NCI-H524 treated with DMSO at 0.1 percent for 48 hours (cell line): ENCODE results near the gene CNTNAP2.

ENCODE experiments used
- DNase-seq: peaks from one replicate; lab custom pipeline; 2025; lab: John Stamatoyannopoulos, UW

The CNTNAP2 gene

GRCh38 chr7:146690987-146691386, 574.4 kb downstream of the CNTNAP2 start:
- no peak for DNase-seq

DNA sequence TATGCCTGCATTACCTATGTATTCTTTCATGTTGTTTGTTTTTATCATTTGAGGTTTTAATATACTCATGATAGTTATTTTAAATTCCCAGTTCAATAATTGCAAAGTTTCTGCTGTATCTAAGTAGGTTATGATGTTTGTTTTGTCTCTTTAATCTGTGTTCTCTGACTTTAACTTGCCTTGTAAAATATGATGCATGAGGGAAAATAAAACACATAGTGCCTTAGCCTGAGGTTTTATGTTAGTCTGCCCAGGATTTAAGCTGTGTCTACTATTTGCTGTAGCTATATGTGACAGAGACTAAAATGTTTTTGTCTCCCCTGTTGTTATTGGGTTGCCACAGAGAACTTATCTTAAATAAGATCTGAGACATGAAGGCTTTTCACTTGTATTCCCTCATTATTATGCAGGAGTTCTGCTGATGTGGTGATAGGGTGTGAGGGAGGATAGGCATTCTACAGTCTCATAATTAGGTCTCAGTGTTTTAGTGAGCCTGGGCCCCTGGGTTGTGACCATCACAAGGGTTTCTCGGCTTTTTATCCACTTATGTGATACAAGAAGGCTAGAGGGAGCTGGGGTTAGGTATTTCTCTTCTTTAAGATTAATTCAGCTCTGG, 582.5 kb downstream of the CNTNAP2 start:
- no peak for DNase-seq

- no peak for DNase-seq
Observed at GRCh38 chr7:146700015-146700560, 583.5 kb downstream of the CNTNAP2 start.

DNA sequence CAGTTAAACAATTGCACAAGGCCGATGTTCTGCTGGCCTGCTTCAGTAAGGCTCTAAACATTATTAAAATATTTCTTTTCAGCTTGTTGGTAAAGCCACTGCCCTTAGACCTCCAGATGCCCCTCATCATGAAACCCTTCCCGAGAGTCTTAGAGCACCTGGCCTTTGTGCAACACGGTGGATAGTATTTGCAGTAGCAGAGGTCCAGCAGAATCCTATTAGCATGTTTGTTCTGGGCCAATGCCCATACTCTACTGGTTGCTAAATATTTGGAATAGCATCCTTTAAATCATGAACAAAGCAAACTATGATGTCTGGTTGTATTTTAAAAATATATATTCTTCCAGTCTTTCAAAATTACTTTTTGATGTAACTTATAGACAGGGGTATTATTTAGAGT, 584.6 kb downstream of the CNTNAP2 start:
- no peak for DNase-seq

- no peak for DNase-seq
Observed at GRCh38 chr7:146702898-146703297, 586.3 kb downstream of the CNTNAP2 start.

DNA sequence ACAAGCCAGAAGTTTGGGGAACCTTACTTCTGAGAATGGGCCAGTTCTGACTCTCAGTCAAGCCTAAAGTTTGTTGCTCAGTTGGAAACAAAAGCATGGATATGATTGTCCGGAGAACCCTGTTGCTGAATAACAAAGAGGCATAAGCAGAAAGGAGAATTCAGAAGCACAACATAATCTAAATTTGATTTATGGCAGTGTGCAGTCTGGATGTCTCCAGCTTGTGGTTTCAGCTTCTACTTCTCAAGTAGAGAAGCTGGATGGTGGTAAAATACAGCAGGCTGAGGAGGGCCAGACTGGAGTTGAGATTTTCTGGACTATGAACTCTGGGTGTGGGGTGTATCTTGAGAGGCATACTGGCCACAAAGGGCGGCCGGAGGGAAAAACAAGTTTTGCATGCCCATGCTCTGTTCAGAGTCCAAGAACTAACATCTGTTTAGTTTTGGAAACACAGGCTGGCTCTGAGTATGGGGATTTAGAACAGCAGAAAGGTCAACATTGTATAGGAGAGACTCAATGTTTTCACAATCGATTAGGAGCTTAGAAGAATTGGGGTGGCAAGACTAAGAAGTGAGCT, 592.9 kb downstream of the CNTNAP2 start:
- DNase-seq: no peak

DNA sequence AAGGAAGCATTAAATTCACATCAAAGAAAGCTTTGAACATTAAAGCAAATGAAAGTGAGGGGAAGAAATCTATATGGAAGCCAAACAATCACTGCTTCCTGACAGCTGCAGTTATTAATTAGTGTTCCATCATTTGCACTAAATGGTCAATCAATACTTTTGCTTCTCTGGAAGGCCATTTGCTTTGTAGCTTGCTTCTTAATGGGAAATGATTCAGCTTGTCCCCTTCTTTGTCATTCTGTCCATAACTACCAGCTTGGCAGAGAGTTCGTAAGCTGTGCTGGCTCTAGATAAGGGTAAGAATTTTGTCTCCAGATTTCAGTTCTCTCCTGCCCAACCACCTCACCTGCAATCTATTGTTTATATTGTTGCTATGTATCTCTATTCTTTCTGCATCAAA, 596.6 kb downstream of the CNTNAP2 start:
- no peak for DNase-seq

- no peak for DNase-seq
Observed at GRCh38 chr7:146713934-146714333, 597.3 kb downstream of the CNTNAP2 start.

GRCh38 chr7:146720195-146720594, 603.6 kb downstream of the CNTNAP2 start:
- DNase-seq: no peak

DNA sequence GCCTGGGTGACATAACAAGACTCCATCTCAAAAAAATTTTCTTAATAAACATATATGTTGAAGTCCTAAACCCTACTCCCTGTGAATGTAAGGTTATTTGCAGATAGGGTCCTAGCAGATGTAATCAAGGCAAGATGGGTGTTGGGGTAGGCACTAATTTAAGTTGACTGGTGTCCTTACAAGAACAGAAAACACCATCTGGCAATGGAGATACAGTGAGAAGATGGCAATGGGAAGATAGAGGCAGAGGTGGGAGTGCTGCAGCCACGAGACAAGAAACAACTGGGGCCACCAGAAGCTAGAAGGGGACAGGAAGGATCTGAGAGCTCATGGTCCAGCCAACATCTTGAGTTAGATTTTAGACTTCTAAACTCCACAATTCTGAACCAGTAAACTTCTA, 606.4 kb downstream of the CNTNAP2 start:
- no peak for DNase-seq

DNA sequence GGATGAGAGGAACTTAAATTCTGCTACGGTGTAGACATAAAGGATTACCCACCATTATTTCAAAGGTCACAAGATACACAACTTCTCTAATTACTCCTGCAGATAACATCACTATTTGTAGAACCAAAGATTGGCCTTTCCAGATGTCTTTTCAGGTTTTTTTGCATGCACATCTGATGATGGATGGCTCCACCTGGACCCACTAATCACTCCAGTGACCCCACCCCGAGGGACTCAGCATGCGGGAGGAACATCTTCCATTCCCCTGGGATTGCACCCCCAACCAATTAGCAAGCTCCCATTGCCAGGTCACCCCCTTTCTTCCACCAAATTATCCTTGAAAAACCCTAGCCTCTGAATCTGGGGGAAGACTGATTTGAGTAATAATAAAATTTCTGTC, 608.9 kb downstream of the CNTNAP2 start:
- no peak for DNase-seq

DNA sequence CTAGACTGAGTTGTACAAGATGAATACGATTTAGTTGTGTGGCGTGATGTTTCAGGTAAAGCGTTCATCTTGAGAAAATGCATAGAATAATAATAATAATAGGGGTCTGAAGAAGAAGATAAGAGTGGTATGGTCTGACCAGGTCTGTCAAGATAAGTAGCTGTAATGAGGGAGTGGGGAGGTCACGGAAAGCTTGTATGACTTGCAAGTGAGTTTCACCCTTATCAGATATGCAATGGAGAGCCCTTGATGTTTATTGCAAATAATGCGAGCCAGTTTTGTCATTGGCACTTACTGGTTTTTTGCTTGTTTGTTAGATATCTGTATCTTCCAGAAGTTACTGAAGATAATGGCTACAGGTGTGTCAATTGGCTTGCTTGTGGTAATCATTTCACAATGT, 611.5 kb downstream of the CNTNAP2 start:
- no peak for DNase-seq

DNA sequence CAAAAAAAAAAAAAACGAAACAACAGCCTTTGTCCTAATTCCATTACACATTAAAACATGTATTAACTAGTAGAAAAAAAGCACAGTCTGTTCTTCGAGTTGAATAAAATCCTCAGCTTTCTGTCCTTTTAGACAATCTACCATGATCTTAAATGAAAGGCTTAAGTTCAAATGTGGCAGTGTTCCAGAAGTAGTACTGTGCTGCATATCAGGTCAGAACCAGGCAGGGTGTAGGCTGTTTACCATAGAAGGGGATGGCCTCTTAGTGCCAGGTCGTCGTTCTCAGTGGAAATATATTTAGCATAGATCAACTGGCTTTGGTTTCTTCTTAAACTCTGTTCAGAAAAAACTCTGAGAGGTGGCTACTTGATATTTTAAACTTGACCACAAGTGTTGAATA, 612.0 kb downstream of the CNTNAP2 start:
- DNase-seq: no peak

- no peak for DNase-seq
Observed at GRCh38 chr7:146731185-146731584, 614.6 kb downstream of the CNTNAP2 start.

DNA sequence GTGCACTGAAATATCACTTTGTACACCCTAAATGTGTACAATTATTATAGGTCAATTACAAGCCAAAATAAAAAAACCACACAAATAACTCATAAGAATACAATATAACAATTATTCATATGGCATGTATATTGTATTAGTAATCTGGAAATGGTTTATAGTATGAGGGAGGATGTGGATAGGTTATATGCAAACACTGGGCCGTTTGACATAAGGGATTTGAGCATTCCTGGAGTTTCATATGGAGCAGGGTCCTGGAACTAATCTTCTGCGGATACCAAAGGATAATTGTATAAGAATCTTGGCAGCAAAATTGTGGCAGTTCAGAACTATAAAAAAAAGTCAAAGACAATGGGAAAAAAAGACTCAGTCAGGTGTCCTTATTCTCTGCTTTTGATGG, 619.4 kb downstream of the CNTNAP2 start:
- DNase-seq: no peak

GRCh38 chr7:146736446-146737190, 620.0 kb downstream of the CNTNAP2 start:
- no peak for DNase-seq

- DNase-seq: no peak
Observed at GRCh38 chr7:146740039-146740438, 623.4 kb downstream of the CNTNAP2 start.

GRCh38 chr7:146741911-146742310, 625.3 kb downstream of the CNTNAP2 start:
- no peak for DNase-seq

GRCh38 chr7:146754385-146754784, 637.8 kb downstream of the CNTNAP2 start:
- no peak for DNase-seq

- DNase-seq: no peak
Observed at GRCh38 chr7:146755585-146755984, 639.0 kb downstream of the CNTNAP2 start.

DNA sequence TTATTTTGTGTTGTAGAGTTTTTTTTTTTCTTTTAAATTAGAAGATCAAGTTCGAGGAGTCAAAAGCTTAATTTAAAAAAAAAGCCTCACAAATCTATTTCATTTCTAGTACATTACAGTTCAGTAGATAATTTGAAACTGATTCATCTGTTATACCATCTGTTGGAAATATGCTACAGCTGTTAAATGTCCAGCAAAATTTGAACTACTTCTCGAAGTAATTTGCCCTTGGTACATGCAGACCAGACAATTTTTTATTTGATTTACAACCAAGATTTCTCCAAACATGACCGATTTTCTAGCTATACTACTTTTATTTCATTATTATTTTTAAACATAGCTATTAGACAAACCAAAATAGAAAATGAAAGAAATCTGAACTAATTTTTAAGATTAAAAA, 647.9 kb downstream of the CNTNAP2 start:
- peak; percentile 36 for DNase-seq

DNA sequence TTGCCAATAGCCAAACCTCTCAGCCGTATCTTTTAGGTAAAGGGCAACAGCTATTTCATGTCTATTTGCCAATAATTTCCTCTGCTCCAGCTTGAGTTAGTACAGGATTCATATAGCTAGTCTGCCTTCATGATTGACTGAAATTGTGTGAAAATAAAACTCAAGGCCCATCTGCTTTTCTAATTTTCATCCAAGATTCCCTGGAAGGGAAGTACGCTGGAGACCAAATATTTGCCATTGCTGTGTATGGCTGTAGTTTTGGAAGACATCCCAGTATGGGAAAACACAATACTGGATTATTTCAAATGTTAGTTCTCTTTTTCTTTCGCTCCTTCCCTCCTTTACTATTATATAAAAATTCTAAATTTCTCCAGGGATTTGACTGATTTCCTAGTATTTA, 652.4 kb downstream of the CNTNAP2 start:
- no peak for DNase-seq

- DNase-seq: no peak
Observed at GRCh38 chr7:146772601-146773000, 656.0 kb downstream of the CNTNAP2 start.
